NCI-H345 treated with DMSO at 0.1 percent for 48 hours (cell line): Measurements from ENCODE around the gene ADAMTS15.

Experiments
- DNase-seq: peaks from one replicate; lab custom pipeline; 2025; ENCODE audit not compliant: unreplicated experiment; lab: John Stamatoyannopoulos, UW

Gene ADAMTS15

GRCh38 chr11:130457623-130458409 is 9.4 kb downstream of the ADAMTS15 start:
- DNase-seq = no peak

- no peak for DNase-seq
Observed at GRCh38 chr11:130458410-130458729, 9.9 kb downstream of the ADAMTS15 start.

- no peak for DNase-seq
Observed at GRCh38 chr11:130459521-130459920, 11.1 kb downstream of the ADAMTS15 start.

GRCh38 chr11:130462101-130462885 is 13.8 kb downstream of the ADAMTS15 start:
- DNase-seq = no peak

- DNase-seq = no peak
Observed at GRCh38 chr11:130462931-130463330, 14.5 kb downstream of the ADAMTS15 start.

GRCh38 chr11:130464291-130464812 is 15.9 kb downstream of the ADAMTS15 start:
- DNase-seq = no peak

GRCh38 chr11:130465263-130465662 is 16.8 kb downstream of the ADAMTS15 start:
- DNase-seq = no peak

GRCh38 chr11:130467116-130467900 is 18.9 kb downstream of the ADAMTS15 start:
- no peak for DNase-seq

GRCh38 chr11:130469181-130469580 is 20.7 kb downstream of the ADAMTS15 start:
- no peak for DNase-seq

- DNase-seq = no peak
Observed at GRCh38 chr11:130470832-130471706, 22.6 kb downstream of the ADAMTS15 start.

- DNase-seq = no peak
Observed at GRCh38 chr11:130471731-130472433, 23.4 kb downstream of the ADAMTS15 start.

- DNase-seq = no peak
Observed at GRCh38 chr11:130472434-130472961, 24.1 kb downstream of the ADAMTS15 start.

- DNase-seq = no peak
Observed at GRCh38 chr11:130473056-130473794, 24.8 kb downstream of the ADAMTS15 start.

- no peak for DNase-seq
Observed at GRCh38 chr11:130473795-130474377, 25.4 kb downstream of the ADAMTS15 start.

GRCh38 chr11:130474637-130475400 is 26.4 kb downstream of the ADAMTS15 start:
- DNase-seq = no peak

- no peak for DNase-seq
Observed at GRCh38 chr11:130475426-130476053, 27.1 kb downstream of the ADAMTS15 start.

GRCh38 chr11:130476200-130476921 is 27.9 kb downstream of the ADAMTS15 start:
- DNase-seq = no peak
